Measurements from ENCODE around the gene TMEM270. TPM values are rescaled to one million over a fixed set of nuclear protein-coding genes. Genes with fewer than 3 reads are reported as not detected.

TMEM270 gene
- polyA plus RNA-seq, 1 donor from 2014 or later = not detected

DNA sequence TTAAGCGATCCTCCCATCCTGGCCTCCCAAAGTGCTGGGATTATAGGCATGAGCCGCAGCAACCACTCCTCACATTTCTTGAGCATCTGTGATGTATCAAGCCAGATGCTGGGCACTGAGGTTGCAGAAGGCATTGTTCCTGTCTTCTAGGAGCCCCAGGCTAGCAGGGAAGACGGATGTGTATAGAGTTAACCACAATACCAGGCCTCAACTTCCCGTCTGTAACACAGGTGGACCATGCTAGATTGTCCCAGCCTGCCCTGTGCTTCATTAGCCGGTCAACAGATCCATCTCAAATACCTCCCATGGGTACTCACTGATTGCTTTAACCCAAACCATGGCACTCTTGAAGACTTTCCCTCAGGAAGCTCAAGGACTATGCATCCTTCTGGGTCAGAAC lies 32.0 kb upstream of the TMEM270 start:
- H3K4me3 ChIP-seq (ENCODE audit: low read length) = no peak overlapping the region
- H3K27ac ChIP-seq (ENCODE audit: low read length) = no peak overlapping the region
- H2AFZ ChIP-seq (ENCODE audit: low read depth, low read length) = no peak overlapping the region
- no peak for TF ChIP-seq EP300 (conservative IDR thresholded peaks at IDR 0.05; ENCODE audit: poor library complexity, severe bottlenecking)
- TF ChIP-seq, protein P1, sequence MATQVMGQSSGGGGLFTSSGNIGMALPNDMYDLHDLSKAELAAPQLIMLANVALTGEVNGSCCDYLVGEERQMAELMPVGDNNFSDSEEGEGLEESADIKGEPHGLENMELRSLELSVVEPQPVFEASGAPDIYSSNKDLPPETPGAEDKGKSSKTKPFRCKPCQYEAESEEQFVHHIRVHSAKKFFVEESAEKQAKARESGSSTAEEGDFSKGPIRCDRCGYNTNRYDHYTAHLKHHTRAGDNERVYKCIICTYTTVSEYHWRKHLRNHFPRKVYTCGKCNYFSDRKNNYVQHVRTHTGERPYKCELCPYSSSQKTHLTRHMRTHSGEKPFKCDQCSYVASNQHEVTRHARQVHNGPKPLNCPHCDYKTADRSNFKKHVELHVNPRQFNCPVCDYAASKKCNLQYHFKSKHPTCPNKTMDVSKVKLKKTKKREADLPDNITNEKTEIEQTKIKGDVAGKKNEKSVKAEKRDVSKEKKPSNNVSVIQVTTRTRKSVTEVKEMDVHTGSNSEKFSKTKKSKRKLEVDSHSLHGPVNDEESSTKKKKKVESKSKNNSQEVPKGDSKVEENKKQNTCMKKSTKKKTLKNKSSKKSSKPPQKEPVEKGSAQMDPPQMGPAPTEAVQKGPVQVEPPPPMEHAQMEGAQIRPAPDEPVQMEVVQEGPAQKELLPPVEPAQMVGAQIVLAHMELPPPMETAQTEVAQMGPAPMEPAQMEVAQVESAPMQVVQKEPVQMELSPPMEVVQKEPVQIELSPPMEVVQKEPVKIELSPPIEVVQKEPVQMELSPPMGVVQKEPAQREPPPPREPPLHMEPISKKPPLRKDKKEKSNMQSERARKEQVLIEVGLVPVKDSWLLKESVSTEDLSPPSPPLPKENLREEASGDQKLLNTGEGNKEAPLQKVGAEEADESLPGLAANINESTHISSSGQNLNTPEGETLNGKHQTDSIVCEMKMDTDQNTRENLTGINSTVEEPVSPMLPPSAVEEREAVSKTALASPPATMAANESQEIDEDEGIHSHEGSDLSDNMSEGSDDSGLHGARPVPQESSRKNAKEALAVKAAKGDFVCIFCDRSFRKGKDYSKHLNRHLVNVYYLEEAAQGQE (IDR thresholded peaks at IDR 0.05; ENCODE audit: borderline replicate concordance) = no peak
- no peak for TF ChIP-seq POLR2AphosphoS5 (IDR thresholded peaks at IDR 0.05)
- TF ChIP-seq MXI1 (conservative IDR thresholded peaks at IDR 0.05; ENCODE audit: poor library complexity, severe bottlenecking) = no peak
- no peak for TF ChIP-seq CTCF (IDR thresholded peaks at IDR 0.05; ENCODE audit: poor library complexity, severe bottlenecking)
- TF ChIP-seq TAF1 (IDR thresholded peaks at IDR 0.05; ENCODE audit: low read depth) = no peak
- no peak for TF ChIP-seq SMC3 (conservative IDR thresholded peaks at IDR 0.05; ENCODE audit: poor library complexity)
- TF ChIP-seq RAD21 (conservative IDR thresholded peaks at IDR 0.05) = no peak
- no peak for TF ChIP-seq EZH2 (IDR thresholded peaks at IDR 0.05; ENCODE audit: borderline replicate concordance, insufficient read depth, low read length, poor library complexity, severe bottlenecking)
- no peaks in the 10 kb centered on the region for H3K9me2 ChIP-seq (ENCODE audit: insufficient read depth, low read length)
- no peak overlapping the region for H3K9ac ChIP-seq (ENCODE audit: low read length)
- H3K79me2 ChIP-seq (replicated peaks; ENCODE audit: insufficient read depth, low read length) = no peaks in the 10 kb centered on the region
- H3K4me2 ChIP-seq (ENCODE audit: low read length) = no peak overlapping the region
- H3K9me3 ChIP-seq (ENCODE audit: low read length) = no peaks in the 10 kb centered on the region
- H3K36me3 ChIP-seq (ENCODE audit: insufficient read depth, low read length) = no peaks in the 10 kb centered on the region
- no peaks in the 10 kb centered on the region for H4K20me1 ChIP-seq (ENCODE audit: insufficient read depth)
- H3F3A ChIP-seq (ENCODE audit: insufficient read depth, low read length, poor library complexity, severe bottlenecking) = no peaks in the 10 kb centered on the region
- H3K27me3 ChIP-seq (ENCODE audit: insufficient read depth, low read depth, low read length) = no peaks in the 10 kb centered on the region

DNA sequence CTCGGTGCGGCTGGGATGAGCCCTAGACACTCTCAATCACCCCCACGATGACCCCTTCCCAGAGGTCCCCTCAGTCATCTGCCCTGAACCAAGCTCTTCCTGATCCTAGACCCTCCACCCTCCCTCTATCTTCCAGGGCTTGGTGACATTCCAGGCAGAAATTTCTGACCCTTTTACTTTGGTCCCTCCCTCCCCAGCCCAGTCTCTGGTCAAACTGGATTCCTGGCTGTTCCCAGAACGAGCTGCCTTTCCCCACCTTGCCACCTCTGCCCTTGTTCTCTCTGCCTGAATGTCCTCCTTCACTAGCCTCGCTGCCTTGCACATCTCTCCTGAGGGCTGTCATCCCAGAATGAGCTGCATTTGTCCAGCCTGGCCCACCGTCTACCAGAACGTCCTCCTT lies 31.5 kb upstream of the TMEM270 start:
- Histone ChIP-seq H3K79me2 (replicated peaks; ENCODE audit: insufficient read depth, low read length) (no peaks in the 10 kb centered on the region), H3K9ac (ENCODE audit: low read length) (no peak overlapping the region), H3K4me2 (ENCODE audit: low read length) (no peak overlapping the region), H3K9me2 (ENCODE audit: insufficient read depth, low read length) (no peaks in the 10 kb centered on the region), H3K27ac (ENCODE audit: low read length) (no peak overlapping the region), H3F3A (ENCODE audit: insufficient read depth, low read length, poor library complexity, severe bottlenecking) (no peaks in the 10 kb centered on the region), H2AFZ (ENCODE audit: low read depth, low read length) (no peak overlapping the region), H3K27me3 (ENCODE audit: insufficient read depth, low read depth, low read length) (no peaks in the 10 kb centered on the region), H4K20me1 (ENCODE audit: insufficient read depth) (no peaks in the 10 kb centered on the region), H3K36me3 (ENCODE audit: insufficient read depth, low read length) (no peaks in the 10 kb centered on the region), H3K9me3 (ENCODE audit: low read length) (peaks cover under 1% of the 10 kb centered on the region), H3K4me3 (ENCODE audit: low read length) (no peak overlapping the region)
- no peak for TF ChIP-seq MXI1 (conservative IDR thresholded peaks at IDR 0.05; ENCODE audit: poor library complexity, severe bottlenecking)
- TF ChIP-seq EP300 (conservative IDR thresholded peaks at IDR 0.05; ENCODE audit: poor library complexity, severe bottlenecking) = no peak
- TF ChIP-seq CTCF (IDR thresholded peaks at IDR 0.05; ENCODE audit: poor library complexity, severe bottlenecking) = no peak
- no peak for TF ChIP-seq POLR2AphosphoS5 (IDR thresholded peaks at IDR 0.05)
- TF ChIP-seq TAF1 (IDR thresholded peaks at IDR 0.05; ENCODE audit: low read depth) = no peak
- TF ChIP-seq, protein P1 (IDR thresholded peaks at IDR 0.05; ENCODE audit: borderline replicate concordance) = no peak

All from neural cell (in vitro differentiated cells).